NCI-H2171 treated with DMSO at 0.1 percent for 48 hours (cell line): ENCODE measurements around the gene KIFAP3.
"Not testable (repeated sequence)": the region's sequence is repeated elsewhere in the genome, so short reads cannot be mapped to it uniquely, and the experiment has no call there.

Experiments
- DNase-seq: peaks from one replicate; lab custom pipeline; 2025; lab: John Stamatoyannopoulos, UW

The KIFAP3 gene

GRCh38 chr1:170074250-170075157 is at the start of gene KIFAP3:
TSS of gene KIFAP3 (minus strand) at chr1:170074695. CDS start at chr1:170074467, 228 bp downstream.
- DNase-seq, result peak; percentile 98

- no peak for DNase-seq
These were observed 47.9 kb upstream of the KIFAP3 start for GRCh38 chr1:170122366-170122765.

- no peak for DNase-seq
These were observed 40.4 kb upstream of the KIFAP3 start for GRCh38 chr1:170114906-170115305.

- not testable (repeated sequence) for DNase-seq
These were observed 38.6 kb upstream of the KIFAP3 start for GRCh38 chr1:170113140-170113539.

GRCh38 chr1:170097449-170097948 is 23.0 kb upstream of the KIFAP3 start:
- no peak for DNase-seq

GRCh38 chr1:170096806-170097340 is 22.4 kb upstream of the KIFAP3 start:
- DNase-seq, result no peak

- no peak for DNase-seq
These were observed 21.7 kb upstream of the KIFAP3 start for GRCh38 chr1:170095976-170096748.

- DNase-seq, result peak; percentile 58
These were observed 20.5 kb upstream of the KIFAP3 start for GRCh38 chr1:170094697-170095616.

- DNase-seq, result no peak
These were observed 12.0 kb upstream of the KIFAP3 start for GRCh38 chr1:170086399-170087032.

GRCh38 chr1:170085091-170085490 is 10.6 kb upstream of the KIFAP3 start:
- DNase-seq, result no peak

GRCh38 chr1:170078610-170079189 is 4.2 kb upstream of the KIFAP3 start:
- no peak for DNase-seq

GRCh38 chr1:170077926-170078325 is 3.4 kb upstream of the KIFAP3 start:
- DNase-seq, result no peak

GRCh38 chr1:170076952-170077351 is 2.5 kb upstream of the KIFAP3 start:
- not testable (repeated sequence) for DNase-seq

GRCh38 chr1:170076199-170076598 is 1.7 kb upstream of the KIFAP3 start:
- no peak for DNase-seq

- DNase-seq, result no peak
These were observed 691 bp upstream of the KIFAP3 start for GRCh38 chr1:170075186-170075585.

GRCh38 chr1:170073893-170074249 is 624 bp downstream of the KIFAP3 start:
- DNase-seq, result peak; percentile 62

- DNase-seq, result no peak
These were observed 3.1 kb downstream of the KIFAP3 start for GRCh38 chr1:170071378-170071777.

GRCh38 chr1:170068923-170069322 is 5.6 kb downstream of the KIFAP3 start:
- no peak for DNase-seq

GRCh38 chr1:170067253-170067819 is 7.2 kb downstream of the KIFAP3 start:
- no peak for DNase-seq

GRCh38 chr1:170064821-170065220 is 9.7 kb downstream of the KIFAP3 start:
- no peak for DNase-seq
